Smooth muscle cell (in vitro differentiated cells): Measurements from ENCODE around the gene PCYT1A. TPM values are rescaled to one million over a fixed set of nuclear protein-coding genes. Genes with fewer than 3 reads are reported as not detected.

Source experiments
- DNase-seq: peaks from one replicate; lab custom pipeline; 2025; ENCODE audit not compliant: unreplicated experiment; lab: John Stamatoyannopoulos, UW
- H2AFZ ChIP-seq: fragments of 200-600 bp; sonication (generic); 2 replicates; pipeline ENCODE4 v1.6.0; 2016; ENCODE audit warnings: antibody characterized with exemption, low read depth, mild to moderate bottlenecking
- H3F3A ChIP-seq: fragments of 200-600 bp; sonication (generic); 2 replicates; pipeline ENCODE4 v1.6.0; 2017; ENCODE audit warnings: antibody characterized with exemption, low read depth
- H3K27ac ChIP-seq: fragments of 200-600 bp; sonication (generic); 2 replicates; pipeline ENCODE4 v1.5.1; 2016; ENCODE audit warnings: low read depth, mild to moderate bottlenecking
- H3K27me3 ChIP-seq: fragments of 200-600 bp; sonication (generic); 2 replicates; pipeline ENCODE4 v1.6.1; 2016; ENCODE audit warnings: low read depth, mild to moderate bottlenecking
- H3K36me3 ChIP-seq: fragments of 200-600 bp; sonication (generic); 2 replicates; pipeline ENCODE4 v1.5.1; 2016; ENCODE audit warnings: low read depth
- H3K4me1 ChIP-seq: fragments of 200-600 bp; sonication (generic); 2 replicates; pipeline ENCODE4 v1.5.1; 2016; ENCODE audit warnings: low read depth
- H3K4me2 ChIP-seq: fragments of 200-600 bp; sonication (generic); 2 replicates; pipeline ENCODE4 v1.6.0; 2016; ENCODE audit warnings: mild to moderate bottlenecking
- H3K4me3 ChIP-seq: fragments of 200-600 bp; sonication (generic); 2 replicates; pipeline ENCODE4 v1.5.1; 2016; ENCODE audit warnings: mild to moderate bottlenecking
- H3K79me2 ChIP-seq: fragments of 200-600 bp; sonication (generic); 2 replicates; pipeline ENCODE4 v1.6.0; 2016; ENCODE audit warnings: low read depth, mild to moderate bottlenecking
- H3K9ac ChIP-seq: fragments of 200-600 bp; sonication (generic); 2 replicates; pipeline ENCODE4 v1.6.0; 2016; ENCODE audit warnings: low read depth
- H3K9me3 ChIP-seq: fragments of 200-600 bp; sonication (generic); replicated peaks from 2 replicates; pipeline ENCODE4 v1.5.1; 2016; ENCODE audit warnings: low read depth
- H4K20me1 ChIP-seq: fragments of 200-600 bp; sonication (generic); 2 replicates; pipeline ENCODE4 v1.6.0; 2016; ENCODE audit warnings: low read depth
- CTCF ChIP-seq: fragments of 200-600 bp; sonication (generic); IDR thresholded peaks from 2 replicates; pipeline ENCODE4 v1.5.1; 2017; ENCODE audit warnings: borderline replicate concordance, mild to moderate bottlenecking, antibody characterized with exemption; ENCODE audit not compliant: insufficient read depth, poor library complexity, severe bottlenecking
- whole genome bisulfite sequencing: methylation state at CpG from one replicate; pipeline ENCODE4 v1.1.7; 2016; ENCODE audit warnings: low lambda C conversion rate; 5-methylcytosine and 5-hydroxymethylcytosine counted together
- polyA plus RNA-seq: library from polyadenylated mRNA; unstranded; fragments of >200 nt; fragmentation: Nextera tagmentation; extraction: Ambion mirVana; gene quantifications from 2 replicates; pipeline ENCODE4 v1.2.1, GENCODE V29; 2016
- total RNA-seq: library from RNA; depleted of rRNA; stranded (reverse); fragments of >200 nt; gene quantifications from 2 replicates; pipeline ENCODE4 v1.2.3, GENCODE V29; 2014

PCYT1A gene
- total and polyA plus RNA-seq, 2 experiments from 2014 or later = 19.7 to 68.3 TPM

GRCh38 chr3:196323691-196324090, 36.2 kb upstream of the PCYT1A start:
- Histone ChIP-seq H3K9me3 (no peaks in the 10 kb centered on the region), H3K79me2 (no peaks in the 10 kb centered on the region), H3K4me3 (no peak overlapping the region), H4K20me1 (no peaks in the 10 kb centered on the region), H3K4me1 (no peaks in the 10 kb centered on the region), H3K27me3 (no peaks in the 10 kb centered on the region), H3F3A (no peaks in the 10 kb centered on the region), H3K27ac (no peak overlapping the region), H3K9ac (no peak overlapping the region), H3K4me2 (no peak overlapping the region), H3K36me3 (no peaks in the 10 kb centered on the region), H2AFZ (no peak overlapping the region)
- no peak for TF ChIP-seq CTCF
- 67% methylated on average over 11 of the region's 11 CpGs for WGBS
- DNase-seq = no peak

GRCh38 chr3:196323016-196323415, 35.5 kb upstream of the PCYT1A start:
- Histone ChIP-seq H3K9ac (no peak overlapping the region), H3K4me2 (no peak overlapping the region), H3K27ac (no peak overlapping the region), H3K36me3 (no peaks in the 10 kb centered on the region), H3K4me1 (no peaks in the 10 kb centered on the region), H3K9me3 (no peaks in the 10 kb centered on the region), H3K4me3 (no peak overlapping the region), H3K79me2 (no peaks in the 10 kb centered on the region), H3F3A (no peaks in the 10 kb centered on the region), H4K20me1 (no peaks in the 10 kb centered on the region), H3K27me3 (no peaks in the 10 kb centered on the region), H2AFZ (no peak overlapping the region)
- no peak for TF ChIP-seq CTCF
- WGBS = 92% methylated on average over 4 of the region's 4 CpGs
- no peak for DNase-seq

- H3K4me2 ChIP-seq = no peak overlapping the region
- no peak for DNase-seq
- no peak overlapping the region for H2AFZ ChIP-seq
- H4K20me1 ChIP-seq = no peaks in the 10 kb centered on the region
- H3F3A ChIP-seq = no peaks in the 10 kb centered on the region
- WGBS = 84% methylated on average over 11 of the region's 11 CpGs
- TF ChIP-seq CTCF = no peak
- H3K36me3 ChIP-seq = no peaks in the 10 kb centered on the region
- peaks cover 4% of the 10 kb centered on the region for H3K79me2 ChIP-seq
- no peaks in the 10 kb centered on the region for H3K4me1 ChIP-seq
- no peak overlapping the region for H3K4me3 ChIP-seq
- H3K27me3 ChIP-seq = no peaks in the 10 kb centered on the region
- no peak overlapping the region for H3K9ac ChIP-seq
- H3K27ac ChIP-seq = no peak overlapping the region
- no peaks in the 10 kb centered on the region for H3K9me3 ChIP-seq
These were observed 33.6 kb upstream of the PCYT1A start for GRCh38 chr3:196321162-196321561.

- no peak for DNase-seq
- H3K27me3 ChIP-seq = no peaks in the 10 kb centered on the region
- H3K4me3 ChIP-seq = no peak overlapping the region
- H3K79me2 ChIP-seq = peaks cover 5% of the 10 kb centered on the region
- H3K4me2 ChIP-seq = no peak overlapping the region
- no peaks in the 10 kb centered on the region for H3K36me3 ChIP-seq
- no peak overlapping the region for H2AFZ ChIP-seq
- no peaks in the 10 kb centered on the region for H3K4me1 ChIP-seq
- H3F3A ChIP-seq = no peaks in the 10 kb centered on the region
- TF ChIP-seq CTCF = no peak
- 79% methylated on average over 3 of the region's 3 CpGs for WGBS
- no peaks in the 10 kb centered on the region for H3K9me3 ChIP-seq
- H3K27ac ChIP-seq = no peak overlapping the region
- H3K9ac ChIP-seq = no peak overlapping the region
- no peaks in the 10 kb centered on the region for H4K20me1 ChIP-seq
These were observed 32.6 kb upstream of the PCYT1A start for GRCh38 chr3:196320137-196320536.
